NCI-H2171 treated with DMSO at 0.1 percent for 48 hours (cell line): ENCODE results near the gene SELPLG.
"Not testable (repeated sequence)": the region's sequence is repeated elsewhere in the genome, so short reads cannot be mapped to it uniquely, and the experiment has no call there.

Experiments
- DNase-seq: peaks from one replicate; lab custom pipeline; 2025; lab: John Stamatoyannopoulos, UW

Gene SELPLG

DNA sequence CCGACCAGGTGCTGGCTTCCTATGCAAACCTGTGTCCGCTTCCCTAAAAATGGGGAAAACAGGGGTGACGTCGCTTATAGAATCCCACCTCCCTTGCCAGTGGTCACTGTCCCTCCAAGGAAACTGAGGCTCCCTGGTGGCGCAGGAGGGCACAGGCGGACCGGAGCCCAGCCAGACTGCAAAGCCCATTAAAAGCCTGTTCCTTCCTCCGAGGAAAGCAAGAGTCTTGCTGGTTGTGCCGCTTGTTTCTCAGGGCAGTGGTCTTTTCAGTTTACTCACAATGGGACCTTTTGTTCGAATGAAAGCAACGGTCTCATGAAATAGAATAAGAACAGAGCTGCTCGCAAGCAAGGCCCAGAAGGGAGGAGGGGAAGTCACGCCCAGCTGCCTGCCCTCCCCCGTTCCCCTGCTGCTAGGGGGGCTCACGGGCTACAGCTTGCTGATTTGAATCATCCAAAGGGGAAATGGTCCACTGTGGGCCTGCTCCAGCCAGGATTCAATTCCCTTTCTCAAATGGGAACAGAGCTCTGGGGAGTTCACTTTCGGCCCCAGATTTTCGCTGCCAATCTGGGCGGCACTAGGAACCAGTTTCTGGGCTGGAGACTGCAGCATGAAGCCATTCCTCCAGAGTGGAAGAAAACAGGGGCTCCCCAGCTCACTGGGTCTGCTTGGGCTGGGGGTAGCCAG lies 4.6 kb upstream of the SELPLG start:
- no peak for DNase-seq

DNA sequence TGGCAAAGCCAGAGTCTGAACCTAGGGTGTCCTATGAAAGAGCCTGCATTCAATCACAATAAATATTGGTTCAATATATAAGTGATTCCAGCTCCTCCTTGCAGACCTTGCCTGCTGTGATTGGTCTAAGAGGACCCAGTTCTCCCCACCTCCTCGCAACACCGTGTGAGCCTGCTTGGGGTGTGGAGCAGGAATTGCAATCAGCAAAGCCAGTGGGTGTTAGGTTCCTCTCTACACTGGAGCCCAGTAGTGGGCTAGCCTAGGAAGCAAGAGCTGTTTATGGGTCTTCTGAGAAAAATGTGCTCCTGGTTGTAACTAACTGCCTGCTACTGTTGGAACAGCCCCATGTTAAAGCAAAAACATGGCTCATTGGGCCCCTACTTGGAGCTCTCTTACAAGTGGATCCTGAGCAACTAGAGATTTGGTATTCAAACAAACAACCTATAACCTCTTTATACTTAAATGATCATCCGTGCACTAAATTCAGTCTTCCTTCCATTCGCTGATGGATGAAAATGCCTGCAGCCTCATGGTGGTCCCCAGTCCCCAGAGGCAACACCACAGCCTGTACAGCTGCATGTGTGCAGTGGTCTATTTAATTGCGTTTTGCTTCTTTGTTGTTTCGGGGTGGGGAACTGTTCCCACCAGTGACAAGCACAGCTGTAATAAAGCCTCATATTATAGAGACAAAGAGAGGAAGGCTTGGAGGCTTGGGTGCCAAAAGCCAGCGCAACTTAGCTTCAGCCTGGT lies 3.7 kb upstream of the SELPLG start:
- DNase-seq: no peak

DNA sequence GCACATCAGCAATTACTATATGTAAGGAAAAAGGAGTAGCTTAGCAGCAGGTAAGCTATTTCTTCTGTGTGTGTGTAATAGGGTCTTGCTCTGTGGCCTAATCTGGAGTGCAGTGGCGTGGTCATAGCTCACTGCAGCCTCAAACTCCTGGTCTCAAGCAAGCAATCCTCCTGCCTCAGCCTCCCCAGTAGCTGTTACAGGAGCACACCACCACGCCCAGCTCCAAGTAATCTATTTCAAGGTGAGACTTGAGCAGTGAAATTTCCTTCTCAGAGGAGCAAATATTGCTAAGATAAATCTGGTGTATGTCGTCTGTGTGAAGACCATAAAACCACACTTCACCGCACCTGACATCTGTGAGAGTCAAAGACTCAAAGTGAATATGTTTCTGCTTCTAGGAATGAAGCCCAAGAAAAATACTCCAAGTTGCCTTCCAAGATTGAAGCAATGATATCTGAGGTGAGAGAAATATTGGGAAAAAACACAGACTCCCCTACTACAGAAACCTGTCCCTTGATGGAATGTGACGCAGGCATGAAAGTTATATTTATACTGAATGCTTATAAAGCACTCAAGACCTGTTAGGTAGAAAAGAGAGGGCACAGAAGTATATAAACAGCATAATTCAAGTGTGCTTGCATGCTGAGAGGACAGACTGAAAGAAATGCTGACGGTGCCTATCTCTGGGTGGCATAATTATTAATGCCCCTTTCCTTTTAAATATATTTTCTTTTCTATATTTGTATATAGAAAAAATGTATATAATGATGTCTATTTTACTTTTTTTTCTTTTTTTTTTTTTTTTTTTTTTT lies 2.5 kb upstream of the SELPLG start:
- DNase-seq: no peak

- peak; percentile 32 for DNase-seq
Observed at GRCh38 chr12:108635201-108635996, 1.7 kb upstream of the SELPLG start.

GRCh38 chr12:108634341-108634751 lies 652 bp upstream of the SELPLG start:
- DNase-seq: peak; percentile 64

DNA sequence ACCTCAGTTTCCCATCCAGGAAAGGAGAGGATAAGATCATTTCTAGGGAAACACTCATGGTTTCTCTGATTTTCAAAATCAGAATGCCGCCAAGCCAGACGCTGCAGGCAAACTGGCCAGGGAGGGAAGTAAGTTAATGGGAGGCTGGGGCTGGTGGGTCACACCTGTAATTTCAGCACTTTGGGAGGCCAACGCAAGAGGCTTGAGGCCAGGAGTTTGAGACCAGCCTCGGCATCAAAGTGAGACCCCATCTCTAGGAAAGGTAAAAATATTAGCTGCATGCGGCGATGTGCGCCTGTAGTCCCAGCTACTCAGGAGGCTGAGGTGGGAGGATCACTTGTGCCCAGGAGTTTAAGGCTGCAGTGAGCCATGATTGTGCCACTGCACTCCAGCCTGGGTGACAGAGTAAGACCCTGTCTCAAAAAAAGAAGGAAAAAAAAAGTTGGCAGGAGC lies 587 bp downstream of the SELPLG start:
- DNase-seq: no peak

GRCh38 chr12:108631261-108631660 lies 2.4 kb downstream of the SELPLG start:
- not testable (repeated sequence) for DNase-seq

- no peak for DNase-seq
Observed at GRCh38 chr12:108630481-108631207, 3.0 kb downstream of the SELPLG start.

- DNase-seq: no peak
Observed at GRCh38 chr12:108629824-108630476, 3.7 kb downstream of the SELPLG start.

- no peak for DNase-seq
Observed at GRCh38 chr12:108629151-108629550, 4.5 kb downstream of the SELPLG start.

DNA sequence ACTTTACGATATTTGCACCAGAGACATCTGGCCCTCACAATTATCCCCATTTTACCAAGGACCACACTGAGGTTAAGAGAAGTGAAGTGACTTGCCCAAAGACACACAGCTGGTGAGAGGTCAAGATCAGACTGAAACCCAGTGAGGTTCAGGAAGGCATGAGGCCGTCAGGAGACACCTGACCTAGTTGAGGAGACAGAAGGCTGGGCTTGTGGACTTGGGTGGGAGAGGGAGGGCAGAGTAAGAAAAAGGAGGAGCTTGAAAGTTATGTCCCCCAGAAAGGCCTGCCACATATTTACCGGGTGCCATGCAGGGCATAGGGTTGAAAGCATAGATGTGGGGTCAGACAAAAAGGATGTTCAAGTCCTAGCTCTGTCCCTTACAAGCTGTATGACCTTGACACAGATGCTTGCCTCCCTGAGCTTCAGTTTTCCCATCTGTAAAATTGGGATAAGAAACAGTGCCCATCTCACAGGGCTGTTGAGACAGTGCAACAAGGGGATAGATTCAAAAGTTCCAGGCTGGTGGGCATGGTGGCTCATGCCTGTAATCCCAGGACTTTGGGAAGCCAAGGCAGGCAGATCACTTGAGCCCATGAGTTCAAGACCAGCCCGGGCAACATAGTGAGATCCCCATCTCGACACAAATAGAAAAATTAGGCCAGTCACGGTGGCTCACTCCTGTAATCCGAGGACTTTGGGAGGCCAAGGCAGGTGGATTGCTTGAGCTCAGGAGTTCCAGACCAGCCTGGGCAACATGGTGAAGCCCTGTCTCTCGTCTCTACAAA lies 6.4 kb downstream of the SELPLG start:
- DNase-seq: no peak

GRCh38 chr12:108625228-108625627 lies 8.5 kb downstream of the SELPLG start:
- no peak for DNase-seq

- DNase-seq: no peak
Observed at GRCh38 chr12:108623577-108623976, 10.1 kb downstream of the SELPLG start.

DNA sequence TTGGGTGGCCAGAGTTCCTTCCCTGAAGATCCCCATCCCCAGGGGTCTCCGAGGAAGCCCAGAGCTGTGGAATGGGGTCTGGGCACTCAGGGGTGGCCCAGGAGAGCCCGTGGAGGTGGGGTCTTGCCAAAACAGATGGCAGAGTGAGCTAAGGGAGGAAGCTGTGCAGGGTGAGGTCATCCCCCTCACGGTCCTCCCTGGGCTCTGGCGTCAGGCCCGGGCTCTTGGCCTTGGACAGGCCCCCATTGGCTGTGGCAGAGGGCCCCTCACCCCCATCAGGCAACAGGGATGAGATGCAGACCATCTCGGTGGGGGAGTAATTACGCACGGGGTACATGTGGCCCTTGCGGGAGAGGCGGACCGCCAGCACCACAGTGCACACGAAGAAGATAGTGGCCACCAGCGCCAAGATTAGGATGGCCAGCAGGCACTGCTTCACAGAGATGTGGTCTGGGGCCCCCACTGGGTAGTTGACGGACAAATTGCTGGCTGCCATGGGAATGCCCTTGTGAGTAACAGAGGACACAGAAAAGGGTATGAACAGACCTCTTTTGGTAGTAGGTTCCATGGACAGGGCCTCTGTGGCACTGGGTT lies 10.7 kb downstream of the SELPLG start:
- DNase-seq: no peak

DNA sequence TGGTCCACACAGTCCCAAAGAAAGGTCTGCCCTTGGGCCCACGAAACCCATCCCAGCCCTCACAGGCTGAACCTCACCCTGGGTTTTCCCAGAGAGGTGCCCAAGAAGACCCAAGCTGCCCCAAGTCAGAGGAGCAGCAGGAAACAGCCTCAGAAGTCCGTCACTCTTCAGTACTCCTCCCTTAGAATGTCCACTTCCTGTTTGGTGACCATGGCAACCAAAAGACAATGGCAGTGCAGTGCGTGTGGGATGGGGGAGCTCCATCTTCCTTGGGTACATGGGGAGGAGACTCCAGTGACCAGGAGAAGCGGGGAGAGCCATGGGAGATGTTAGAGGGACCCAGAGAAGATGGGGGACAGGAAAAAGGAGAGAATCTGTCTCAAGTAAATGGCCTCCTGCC lies 11.3 kb downstream of the SELPLG start:
- no peak for DNase-seq

DNA sequence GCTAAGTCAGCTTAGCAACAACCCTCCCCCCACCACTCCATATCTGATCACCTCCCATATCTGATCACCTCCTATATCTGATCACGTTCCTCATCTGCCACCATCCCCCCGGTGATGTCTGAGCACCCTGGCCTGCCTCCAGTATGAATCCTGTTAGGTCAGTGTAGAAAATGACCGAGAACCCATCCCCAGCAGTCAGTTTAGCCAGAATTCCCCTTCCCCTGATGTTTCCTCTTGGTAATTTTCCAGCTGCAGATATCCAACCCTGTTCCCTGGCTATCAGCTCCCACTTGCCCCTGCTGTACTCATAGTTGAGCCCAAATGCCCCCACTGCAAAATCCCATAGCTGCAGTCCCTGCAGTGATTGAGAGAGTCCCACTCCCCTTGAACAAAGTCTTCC lies 12.5 kb downstream of the SELPLG start:
- DNase-seq: no peak

DNA sequence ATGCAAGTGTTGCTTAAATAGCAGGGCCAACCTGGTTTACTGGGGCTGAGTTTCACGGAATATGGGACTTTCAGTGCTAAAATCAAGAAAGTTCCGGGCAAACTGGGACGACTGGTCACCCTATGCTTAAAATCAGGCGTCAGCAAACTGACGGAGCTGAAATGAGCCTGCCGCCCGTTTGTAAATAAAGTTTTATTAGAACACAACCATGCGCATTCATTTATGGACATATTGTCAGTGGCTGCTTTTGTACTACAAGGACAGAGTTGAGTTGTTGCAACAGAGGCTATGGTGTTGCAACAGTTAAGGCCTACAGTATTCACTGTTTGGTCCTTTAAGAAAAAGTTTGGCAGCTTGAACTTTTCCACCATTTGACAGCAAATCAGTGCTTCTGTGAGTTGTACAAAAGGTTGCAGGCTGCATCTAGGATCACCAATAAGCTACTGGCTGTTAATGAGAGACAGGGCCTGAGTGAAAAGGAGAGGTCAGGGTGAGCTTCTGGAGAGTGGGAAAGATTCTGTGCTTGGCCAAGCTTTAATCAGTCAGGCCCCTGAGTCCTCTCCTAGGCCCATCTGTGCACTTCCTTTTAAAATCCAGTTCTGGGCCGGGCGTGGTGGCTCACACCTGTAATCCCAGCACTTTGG lies 13.3 kb downstream of the SELPLG start:
- no peak for DNase-seq

DNA sequence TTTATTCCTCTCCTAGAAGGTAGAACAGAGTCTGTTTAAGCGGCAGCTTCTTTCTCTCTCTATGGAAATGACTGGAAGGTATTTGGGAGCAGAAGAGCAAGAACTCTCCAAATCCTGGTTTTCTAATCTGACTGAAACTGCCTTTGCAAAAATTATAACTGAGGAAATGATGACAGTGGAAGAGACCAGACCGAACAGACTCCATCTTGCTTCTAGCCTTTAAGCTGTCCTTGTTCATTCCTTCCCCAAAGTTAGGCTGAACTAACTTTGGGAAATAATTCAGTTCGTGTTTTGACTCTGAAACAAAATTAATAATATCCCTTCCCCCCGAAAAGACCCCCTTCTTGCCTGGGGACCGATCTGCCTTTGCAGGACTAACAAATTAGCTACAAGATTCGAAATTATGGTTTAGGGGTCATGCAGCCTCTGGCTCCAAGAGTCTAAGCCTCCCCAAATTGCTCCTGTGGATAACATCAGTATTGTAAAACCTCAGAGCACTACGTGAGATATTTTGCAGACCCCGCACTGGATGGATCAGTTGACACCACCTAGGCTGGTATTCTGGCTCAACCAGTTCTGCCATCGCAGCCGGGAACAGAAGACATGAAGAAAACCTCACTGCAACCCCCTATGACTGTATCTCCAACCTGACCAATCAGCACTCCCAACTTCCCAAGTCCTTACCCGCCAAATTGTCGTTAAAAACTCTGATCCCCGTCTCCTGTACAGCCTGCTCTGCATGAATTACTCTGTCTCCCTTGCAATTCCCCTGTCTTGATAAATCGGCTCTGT lies 14.1 kb downstream of the SELPLG start:
- DNase-seq: no peak
